HCT116 (cell line): ENCODE results near the gene ARFIP2. TPM values are rescaled to one million over a fixed set of nuclear protein-coding genes. Genes with fewer than 3 reads are reported as not detected.
A peak's percentile ranks its signal among the peaks of the same experiment; 100 is the strongest.

ENCODE experiments used
- ATAC-seq: fragments of 200-7000 bp; cut with Tn5 transposase; 2 replicates; pipeline ENCODE4 v1.9.1; 2020; ENCODE audit warnings: mild to moderate bottlenecking, moderate library complexity
- BruUV-seq: library from RNA; stranded (reverse); fragments of 400-500 nt; replicated peaks from 2 replicates; lab custom pipeline; 2021; lab: Mats Ljungman, UMichigan
- CTCF ChIA-PET: fragments of 300-600 bp; sonication (Branson Sonifier 250); formaldehyde crosslinking; loops from one replicate; lab custom pipeline; 2021; ENCODE audit warnings: antibody characterized with exemption; lab: Charles Lee
- POLR2A ChIA-PET: fragments of 300-600, 350-600 bp; sonication (Branson Sonifier 250); formaldehyde crosslinking; loops from one replicate; lab custom pipeline; 2021; ENCODE audit warnings: antibody characterized with exemption; lab: Charles Lee
- RAD21 ChIA-PET, 2 experiments: fragments of 300-600 bp; sonication (Branson Sonifier 250); formaldehyde crosslinking; loops; one replicate each; lab custom pipeline; 2023; ENCODE audit warnings: low total read pairs in 2 of 2; ENCODE audit not compliant: uncharacterized antibody in 2 of 2, unreplicated experiment in 2 of 2, low non-redundant PET in 1 of 2; lab: Charles Lee
- DNase-seq: peaks from one replicate; pipeline ENCODE4 v3.0.0-alpha.2; 2010; ENCODE audit warnings: low read depth, low spot score
- H2AFZ ChIP-seq: fragments of 200-600 bp; shearing (Covaris generic), sonication (generic); 2 replicates; pipeline ENCODE4 v1.6.1; 2017; ENCODE audit warnings: low read depth, mixed run types, mixed read lengths, antibody characterized with exemption, low read length; ENCODE audit not compliant: poor library complexity, severe bottlenecking
- H3K27ac ChIP-seq: 2 replicates; pipeline ENCODE4 v1.5.1; 2012; ENCODE audit warnings: low read depth, low read length
- H3K27me3 ChIP-seq: fragments of 200-600 bp; sonication (generic); 2 replicates; pipeline ENCODE4 v1.6.1; 2016; ENCODE audit warnings: mixed run types, low read length, mixed read lengths; ENCODE audit not compliant: insufficient read depth
- H3K36me3 ChIP-seq, 2 experiments: fragments of 200-500 bp in 1 of 2; fragments of 200-600 bp in 1 of 2; sonication (Bioruptor generic) in 1 of 2; sonication (generic) in 1 of 2; 2 replicates each; pipeline versions ENCODE4 v1.5.1 to v1.6.1; 2014 to 2016; ENCODE audit warnings: low read length in 2 of 2, inconsistent platforms in 1 of 2, mixed read lengths in 1 of 2, mixed run types in 1 of 2; ENCODE audit not compliant: insufficient read depth in 2 of 2, control insufficient read depth in 1 of 2
- H3K4me1 ChIP-seq, 2 experiments: fragments of 200-600 bp in 1 of 2; sonication (generic) in 1 of 2; 2 replicates each; pipeline versions ENCODE4 v1.5.1 to v1.6.1; 2012 to 2017; ENCODE audit warnings: low read length in 2 of 2, inconsistent platforms in 1 of 2, mild to moderate bottlenecking in 1 of 2, mixed read lengths in 1 of 2, mixed run types in 1 of 2, moderate library complexity in 1 of 2; ENCODE audit not compliant: insufficient read depth in 2 of 2, control insufficient read depth in 1 of 2
- H3K4me2 ChIP-seq: fragments of 200-600 bp; sonication (generic); 2 replicates; pipeline ENCODE4 v1.6.1; 2017; ENCODE audit warnings: mixed run types, low read length, mixed read lengths
- H3K4me3 ChIP-seq, 2 experiments: fragments of 200-600 bp in 1 of 2; sonication (generic) in 1 of 2; replicated peaks in 1 of 2; 2 replicates each; pipeline ENCODE4 v1.5.1; 2011 to 2016; ENCODE audit warnings: low read length in 2 of 2, control low read depth in 1 of 2, low read depth in 1 of 2, mild to moderate bottlenecking in 1 of 2, mixed read lengths in 1 of 2, mixed run types in 1 of 2
- H3K79me2 ChIP-seq: fragments of 200-600 bp; sonication (generic); 2 replicates; pipeline ENCODE4 v1.6.1; 2017; ENCODE audit warnings: mild to moderate bottlenecking, mixed run types, low read length, moderate library complexity, mixed read lengths; ENCODE audit not compliant: insufficient read depth
- H3K9ac ChIP-seq: fragments of 200-600 bp; sonication (generic); 2 replicates; pipeline ENCODE4 v1.6.1; 2016; ENCODE audit warnings: low read length, mixed read lengths
- H3K9me2 ChIP-seq: fragments of 200-600 bp; sonication (generic), shearing (Covaris generic); 2 replicates; pipeline ENCODE4 v1.6.1; 2017; ENCODE audit warnings: mixed run types, mild to moderate bottlenecking, moderate library complexity; ENCODE audit not compliant: insufficient read depth
- H3K9me3 ChIP-seq, 2 experiments: fragments of 200-500 bp in 1 of 2; fragments of 200-600 bp in 1 of 2; sonication (Bioruptor generic) in 1 of 2; sonication (generic) in 1 of 2; 2 replicates each; pipeline ENCODE4 v1.6.1; 2014 to 2017; ENCODE audit warnings: low read length in 2 of 2, mixed read lengths in 2 of 2, inconsistent platforms in 1 of 2, low read depth in 1 of 2, mild to moderate bottlenecking in 1 of 2, mixed run types in 1 of 2, moderate library complexity in 1 of 2; ENCODE audit not compliant: control insufficient read depth in 1 of 2, insufficient read depth in 1 of 2
- H4K20me1 ChIP-seq: fragments of 200-600 bp; sonication (generic), shearing (Covaris generic); 2 replicates; pipeline ENCODE4 v1.6.1; 2017; ENCODE audit warnings: mixed run types, mild to moderate bottlenecking, moderate library complexity; ENCODE audit not compliant: insufficient read depth
- EZH2 ChIP-seq: fragments of 200-600 bp; sonication (generic); IDR thresholded peaks from 2 replicates; pipeline ENCODE4 v1.6.1; 2017; ENCODE audit warnings: antibody characterized with exemption, mixed run types
- EZH2phosphoT487 ChIP-seq: fragments of 200-600 bp; IDR thresholded peaks from 2 replicates; pipeline ENCODE4 v1.6.1; 2018; ENCODE audit warnings: antibody characterized with exemption, borderline replicate concordance
- MAX ChIP-seq: IDR thresholded peaks from 2 replicates; pipeline ENCODE4 v1.6.1; 2012
- POLR2A ChIP-seq: IDR thresholded peaks from 2 replicates; pipeline ENCODE4 v1.7.0; 2011; ENCODE audit warnings: borderline replicate concordance; ENCODE audit not compliant: insufficient read depth, insufficient read length; ENCODE audit errors: extremely low read depth
- SIN3A ChIP-seq: IDR thresholded peaks from 2 replicates; pipeline ENCODE4 v1.6.1; 2012; ENCODE audit warnings: low read depth
- SP1 ChIP-seq: IDR thresholded peaks from 2 replicates; pipeline ENCODE4 v1.6.1; 2012; ENCODE audit warnings: low read depth
- ZFX ChIP-seq: fragments of 450-650 bp; IDR thresholded peaks from 2 replicates; pipeline ENCODE4 v1.6.1; 2017
- intact Hi-C: fragments of 100-400 bp; cut with micrococcal nuclease; formaldehyde crosslinking; loops from 2 replicates; pipeline ENCODE4 v1.10.0; 2022
- total RNA-seq: library from RNA; stranded (reverse); gene quantifications from one replicate; pipeline ENCODE4 v1.2.1, GENCODE V29; 2021; ENCODE audit not compliant: unreplicated experiment
- TF ChIP-seq, protein P1 (sequence below), 3 experiments: fragments of 200-600 bp in 1 of 3; sonication (generic) in 1 of 3; IDR thresholded peaks in 2 of 3; conservative IDR thresholded peaks in 1 of 3; 2 replicates each; pipeline ENCODE4 v1.5.1; 2012 to 2017; ENCODE audit warnings: low read depth in 2 of 3, low read length in 2 of 3, antibody characterized with exemption in 1 of 3, borderline replicate concordance in 1 of 3, control low read depth in 1 of 3, mild to moderate bottlenecking in 1 of 3, mixed read lengths in 1 of 3, mixed run types in 1 of 3, moderate library complexity in 1 of 3; ENCODE audit not compliant: insufficient read depth in 1 of 3
- TF ChIP-seq, protein P2 (sequence below): IDR thresholded peaks from 2 replicates; pipeline ENCODE4 v1.6.1; 2012
- TF ChIP-seq, protein P3 (sequence below): IDR thresholded peaks from 2 replicates; pipeline ENCODE4 v1.6.1; 2012; ENCODE audit warnings: low read depth

Gene ARFIP2
- total RNA-seq, 1 experiment from 2014 or later: 77.9 TPM

DNA sequence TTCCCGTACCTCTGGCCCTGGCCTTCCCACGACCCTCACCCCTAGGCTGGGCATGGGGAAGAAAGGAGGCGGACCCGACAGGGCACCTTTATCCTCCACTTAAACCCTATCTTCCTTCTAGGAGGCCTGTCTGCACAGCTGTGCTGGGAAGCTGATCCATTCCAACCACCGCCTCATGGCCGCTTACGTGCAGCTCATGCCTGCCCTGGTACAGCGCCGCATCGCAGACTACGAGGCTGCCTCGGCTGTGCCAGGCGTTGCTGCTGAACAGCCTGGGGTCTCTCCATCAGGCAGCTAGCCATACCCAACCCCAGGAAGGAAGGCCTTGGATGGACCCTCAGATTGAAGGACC is 769 bp upstream of the ARFIP2 start:
- peaks cover 52% of the 10 kb centered on the region for H3K79me2 ChIP-seq
- no peak for TF ChIP-seq ZFX
- TF ChIP-seq SIN3A: no peak
- TF ChIP-seq EZH2phosphoT487: no peak
- TF ChIP-seq MAX: no peak
- no peak for TF ChIP-seq SP1
- TF ChIP-seq, protein P1, sequence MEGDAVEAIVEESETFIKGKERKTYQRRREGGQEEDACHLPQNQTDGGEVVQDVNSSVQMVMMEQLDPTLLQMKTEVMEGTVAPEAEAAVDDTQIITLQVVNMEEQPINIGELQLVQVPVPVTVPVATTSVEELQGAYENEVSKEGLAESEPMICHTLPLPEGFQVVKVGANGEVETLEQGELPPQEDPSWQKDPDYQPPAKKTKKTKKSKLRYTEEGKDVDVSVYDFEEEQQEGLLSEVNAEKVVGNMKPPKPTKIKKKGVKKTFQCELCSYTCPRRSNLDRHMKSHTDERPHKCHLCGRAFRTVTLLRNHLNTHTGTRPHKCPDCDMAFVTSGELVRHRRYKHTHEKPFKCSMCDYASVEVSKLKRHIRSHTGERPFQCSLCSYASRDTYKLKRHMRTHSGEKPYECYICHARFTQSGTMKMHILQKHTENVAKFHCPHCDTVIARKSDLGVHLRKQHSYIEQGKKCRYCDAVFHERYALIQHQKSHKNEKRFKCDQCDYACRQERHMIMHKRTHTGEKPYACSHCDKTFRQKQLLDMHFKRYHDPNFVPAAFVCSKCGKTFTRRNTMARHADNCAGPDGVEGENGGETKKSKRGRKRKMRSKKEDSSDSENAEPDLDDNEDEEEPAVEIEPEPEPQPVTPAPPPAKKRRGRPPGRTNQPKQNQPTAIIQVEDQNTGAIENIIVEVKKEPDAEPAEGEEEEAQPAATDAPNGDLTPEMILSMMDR (IDR thresholded peaks at IDR 0.05 in 2 of 3, conservative IDR thresholded peaks at IDR 0.05 in 1 of 3; ENCODE audit: borderline replicate concordance in 1 of 3, insufficient read depth in 1 of 3, low read depth in 2 of 3, low read length in 2 of 3): no peak
- TF ChIP-seq, protein P2, sequence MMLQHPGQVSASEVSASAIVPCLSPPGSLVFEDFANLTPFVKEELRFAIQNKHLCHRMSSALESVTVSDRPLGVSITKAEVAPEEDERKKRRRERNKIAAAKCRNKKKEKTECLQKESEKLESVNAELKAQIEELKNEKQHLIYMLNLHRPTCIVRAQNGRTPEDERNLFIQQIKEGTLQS: no peak
- TF ChIP-seq, protein P3, sequence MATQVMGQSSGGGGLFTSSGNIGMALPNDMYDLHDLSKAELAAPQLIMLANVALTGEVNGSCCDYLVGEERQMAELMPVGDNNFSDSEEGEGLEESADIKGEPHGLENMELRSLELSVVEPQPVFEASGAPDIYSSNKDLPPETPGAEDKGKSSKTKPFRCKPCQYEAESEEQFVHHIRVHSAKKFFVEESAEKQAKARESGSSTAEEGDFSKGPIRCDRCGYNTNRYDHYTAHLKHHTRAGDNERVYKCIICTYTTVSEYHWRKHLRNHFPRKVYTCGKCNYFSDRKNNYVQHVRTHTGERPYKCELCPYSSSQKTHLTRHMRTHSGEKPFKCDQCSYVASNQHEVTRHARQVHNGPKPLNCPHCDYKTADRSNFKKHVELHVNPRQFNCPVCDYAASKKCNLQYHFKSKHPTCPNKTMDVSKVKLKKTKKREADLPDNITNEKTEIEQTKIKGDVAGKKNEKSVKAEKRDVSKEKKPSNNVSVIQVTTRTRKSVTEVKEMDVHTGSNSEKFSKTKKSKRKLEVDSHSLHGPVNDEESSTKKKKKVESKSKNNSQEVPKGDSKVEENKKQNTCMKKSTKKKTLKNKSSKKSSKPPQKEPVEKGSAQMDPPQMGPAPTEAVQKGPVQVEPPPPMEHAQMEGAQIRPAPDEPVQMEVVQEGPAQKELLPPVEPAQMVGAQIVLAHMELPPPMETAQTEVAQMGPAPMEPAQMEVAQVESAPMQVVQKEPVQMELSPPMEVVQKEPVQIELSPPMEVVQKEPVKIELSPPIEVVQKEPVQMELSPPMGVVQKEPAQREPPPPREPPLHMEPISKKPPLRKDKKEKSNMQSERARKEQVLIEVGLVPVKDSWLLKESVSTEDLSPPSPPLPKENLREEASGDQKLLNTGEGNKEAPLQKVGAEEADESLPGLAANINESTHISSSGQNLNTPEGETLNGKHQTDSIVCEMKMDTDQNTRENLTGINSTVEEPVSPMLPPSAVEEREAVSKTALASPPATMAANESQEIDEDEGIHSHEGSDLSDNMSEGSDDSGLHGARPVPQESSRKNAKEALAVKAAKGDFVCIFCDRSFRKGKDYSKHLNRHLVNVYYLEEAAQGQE: no peak
- TF ChIP-seq EZH2: no peak
- TF ChIP-seq POLR2A: no peak
- H3K9me2 ChIP-seq: no peaks in the 10 kb centered on the region
- peaks cover 13 to 21% of the 10 kb centered on the region in 2 experiments; a peak in 3 of 4 replicates for H3K4me1 ChIP-seq
- H4K20me1 ChIP-seq: no peaks in the 10 kb centered on the region; the same call in 1 of the 2 replicates
- peak overlapping the region; percentile 93 for H3K4me2 ChIP-seq
- ChIA-PET RAD21 (interaction anchor here in 1 of 2 experiments (1.1 kb wide), 1 partner anchor 201 kb away, joined by 3 read pairs; the partner anchor contains the start of gene MRPL17), POLR2A (interaction anchor here (0.9 to 1.1 kb wide), 2 partner anchors 8 to 103 kb away, joined by 4 to 6 read pairs; no protein-coding TSS in a partner anchor), CTCF (interaction anchor here (1.0 to 1.5 kb wide), 3 partner anchors 24 to 103 kb away, joined by 3 to 11 read pairs (median 6); no protein-coding TSS in a partner anchor)
- peaks cover 23 to 66% of the 10 kb centered on the region in 2 experiments for H3K36me3 ChIP-seq
- DNase-seq: no peak
- intact Hi-C loops: loop anchor here (2.0 kb wide), 2 partner anchors 93 to 123 kb away; no protein-coding TSS in a partner anchor
- H3K9ac ChIP-seq: peak overlapping the region; percentile 93
- no peaks in the 10 kb centered on the region for H3K9me3 ChIP-seq
- peak overlapping the region; percentile 57 for H3K27ac ChIP-seq
- peak; percentile 2; the same call in 1 of the 2 replicates for ATAC-seq
- BruUV-seq: no TSS peak
- no peak overlapping the region for H2AFZ ChIP-seq
- H3K4me3 ChIP-seq: peak overlapping the region; percentile 86 to 96
- no peaks in the 10 kb centered on the region for H3K27me3 ChIP-seq
